Osteocyte (in vitro differentiated cells): ENCODE measurements around the gene CACNA1F. TPM values are rescaled to one million over a fixed set of nuclear protein-coding genes. Genes with fewer than 3 reads are reported as not detected.

Experiments
- DNase-seq: peaks from one replicate; pipeline ENCODE4 v3.0.0; 2021; ENCODE audit warnings: mixed read lengths; ENCODE audit not compliant: unreplicated experiment; ENCODE audit errors: extremely low spot score
- H3K27ac Mint-ChIP-seq: one replicate; pipeline ENCODE4 v1.8.0; 2021; ENCODE audit warnings: mild to moderate bottlenecking, mixed read lengths; ENCODE audit not compliant: unreplicated experiment
- H3K27me3 Mint-ChIP-seq: one replicate; pipeline ENCODE4 v1.8.0; 2021; ENCODE audit warnings: mixed read lengths; ENCODE audit not compliant: unreplicated experiment
- H3K36me3 Mint-ChIP-seq: one replicate; pipeline ENCODE4 v1.8.0; 2021; ENCODE audit warnings: mixed read lengths; ENCODE audit not compliant: unreplicated experiment
- H3K4me1 Mint-ChIP-seq: one replicate; pipeline ENCODE4 v1.8.0; 2021; ENCODE audit warnings: mixed read lengths; ENCODE audit not compliant: unreplicated experiment
- H3K4me3 Mint-ChIP-seq: one replicate; pipeline ENCODE4 v1.8.0; 2021; ENCODE audit warnings: mild to moderate bottlenecking, moderate library complexity, mixed read lengths; ENCODE audit not compliant: unreplicated experiment
- H3K9me3 Mint-ChIP-seq: one replicate; pipeline ENCODE4 v1.8.0; 2021; ENCODE audit warnings: mixed read lengths; ENCODE audit not compliant: unreplicated experiment
- CTCF ChIP-seq: fragments of 200-600 bp; sonication (generic); IDR thresholded peaks from 2 replicates; pipeline ENCODE4 v1.5.0; 2021; ENCODE audit warnings: antibody characterized with exemption, mild to moderate bottlenecking, moderate library complexity
- total RNA-seq: library from RNA; stranded (reverse); gene quantifications from 2 replicates; pipeline ENCODE4 v1.2.1, GENCODE V29; 2021

CACNA1F gene
- total RNA-seq, 1 donor from 2014 or later: not detected

- Mint-ChIP-seq H3K27me3 (no peaks in the 10 kb centered on the region), H3K4me1 (no peaks in the 10 kb centered on the region), H3K36me3 (no peaks in the 10 kb centered on the region), H3K27ac (no peak overlapping the region), H3K9me3 (peaks cover 8% of the 10 kb centered on the region), H3K4me3 (no peak overlapping the region)
- no peak for TF ChIP-seq CTCF
- DNase-seq: no peak
These were observed 24.7 kb downstream of the CACNA1F start for GRCh38 chrX:49208399-49208798.

- no peak overlapping the region for H3K27ac Mint-ChIP-seq
- H3K4me1 Mint-ChIP-seq: no peaks in the 10 kb centered on the region
- DNase-seq: no peak
- H3K9me3 Mint-ChIP-seq: peaks cover 5% of the 10 kb centered on the region
- no peaks in the 10 kb centered on the region for H3K36me3 Mint-ChIP-seq
- H3K4me3 Mint-ChIP-seq: no peak overlapping the region
- H3K27me3 Mint-ChIP-seq: no peaks in the 10 kb centered on the region
- no peak for TF ChIP-seq CTCF
These were observed 26.6 kb downstream of the CACNA1F start for GRCh38 chrX:49206543-49206942.

GRCh38 chrX:49205443-49205842 lies 27.7 kb downstream of the CACNA1F start:
- no peak for TF ChIP-seq CTCF
- no peak for DNase-seq
- H3K4me3 Mint-ChIP-seq: no peak overlapping the region
- H3K27me3 Mint-ChIP-seq: no peaks in the 10 kb centered on the region
- no peaks in the 10 kb centered on the region for H3K9me3 Mint-ChIP-seq
- H3K4me1 Mint-ChIP-seq: peaks cover 4% of the 10 kb centered on the region
- H3K27ac Mint-ChIP-seq: no peak overlapping the region
- no peaks in the 10 kb centered on the region for H3K36me3 Mint-ChIP-seq

GRCh38 chrX:49204709-49205108 lies 28.4 kb downstream of the CACNA1F start:
- H3K9me3 Mint-ChIP-seq: no peaks in the 10 kb centered on the region
- H3K4me3 Mint-ChIP-seq: no peak overlapping the region
- H3K27ac Mint-ChIP-seq: no peak overlapping the region
- no peaks in the 10 kb centered on the region for H3K27me3 Mint-ChIP-seq
- no peak for TF ChIP-seq CTCF
- DNase-seq: no peak
- no peaks in the 10 kb centered on the region for H3K36me3 Mint-ChIP-seq
- peaks cover 7% of the 10 kb centered on the region for H3K4me1 Mint-ChIP-seq

- TF ChIP-seq CTCF: no peak
- Mint-ChIP-seq H3K4me3 (no peak overlapping the region), H3K27ac (no peak overlapping the region)
These were observed 29.1 kb downstream of the CACNA1F start for GRCh38 chrX:49204017-49204416.

More at GRCh38 chrX:49204017-49204416, 29.1 kb downstream of the CACNA1F start:
- H3K27me3 Mint-ChIP-seq: no peaks in the 10 kb centered on the region
- DNase-seq: no peak
- H3K9me3 Mint-ChIP-seq: no peaks in the 10 kb centered on the region
- H3K36me3 Mint-ChIP-seq: no peaks in the 10 kb centered on the region
- H3K4me1 Mint-ChIP-seq: peaks cover 7% of the 10 kb centered on the region
